ENCODE measurements around the gene DNA2. TPM values are rescaled to one million over a fixed set of nuclear protein-coding genes. Genes with fewer than 3 reads are reported as not detected.

The DNA2 gene
- polyA plus RNA-seq, 1 experiment, result 2.5 TPM

DNA sequence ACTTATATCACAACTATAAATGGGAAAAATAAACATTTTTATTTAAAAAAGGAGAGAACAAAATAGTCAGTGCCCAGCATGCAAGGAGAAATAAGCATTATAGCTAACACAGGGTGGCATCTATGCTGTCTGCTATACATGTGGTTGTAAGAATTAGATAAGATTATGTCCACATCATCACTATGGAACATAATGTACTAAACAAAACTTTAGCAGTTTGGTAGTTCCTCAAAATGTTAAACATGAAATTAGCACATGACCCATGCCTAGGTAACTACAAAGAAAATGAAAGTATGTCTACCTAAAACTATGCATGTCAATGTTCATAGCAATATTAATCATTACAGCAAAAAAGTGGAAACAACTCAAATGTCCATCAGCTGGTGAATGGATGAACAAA is 36.0 kb downstream of the DNA2 start:
- POLR2A ChIA-PET, result no interaction called here
- H3K27ac ChIP-seq (ENCODE audit: low read depth, low read length), result no peak overlapping the region
- DNase-seq (ENCODE audit: low read depth, low spot score), result no peak
- TF ChIP-seq, protein P1, sequence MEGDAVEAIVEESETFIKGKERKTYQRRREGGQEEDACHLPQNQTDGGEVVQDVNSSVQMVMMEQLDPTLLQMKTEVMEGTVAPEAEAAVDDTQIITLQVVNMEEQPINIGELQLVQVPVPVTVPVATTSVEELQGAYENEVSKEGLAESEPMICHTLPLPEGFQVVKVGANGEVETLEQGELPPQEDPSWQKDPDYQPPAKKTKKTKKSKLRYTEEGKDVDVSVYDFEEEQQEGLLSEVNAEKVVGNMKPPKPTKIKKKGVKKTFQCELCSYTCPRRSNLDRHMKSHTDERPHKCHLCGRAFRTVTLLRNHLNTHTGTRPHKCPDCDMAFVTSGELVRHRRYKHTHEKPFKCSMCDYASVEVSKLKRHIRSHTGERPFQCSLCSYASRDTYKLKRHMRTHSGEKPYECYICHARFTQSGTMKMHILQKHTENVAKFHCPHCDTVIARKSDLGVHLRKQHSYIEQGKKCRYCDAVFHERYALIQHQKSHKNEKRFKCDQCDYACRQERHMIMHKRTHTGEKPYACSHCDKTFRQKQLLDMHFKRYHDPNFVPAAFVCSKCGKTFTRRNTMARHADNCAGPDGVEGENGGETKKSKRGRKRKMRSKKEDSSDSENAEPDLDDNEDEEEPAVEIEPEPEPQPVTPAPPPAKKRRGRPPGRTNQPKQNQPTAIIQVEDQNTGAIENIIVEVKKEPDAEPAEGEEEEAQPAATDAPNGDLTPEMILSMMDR (IDR thresholded peaks at IDR 0.05; ENCODE audit: low read depth, low read length), result no peak
- H3K27me3 ChIP-seq (ENCODE audit: control insufficient read depth, insufficient read depth, low read length), result no peaks in the 10 kb centered on the region
- CTCF ChIA-PET, result no interaction called here
- H3K4me3 ChIP-seq (ENCODE audit: low read depth, low read length), result no peak overlapping the region
- H3K9me3 ChIP-seq (ENCODE audit: control insufficient read depth, insufficient read depth, low read length), result no peaks in the 10 kb centered on the region

DNA sequence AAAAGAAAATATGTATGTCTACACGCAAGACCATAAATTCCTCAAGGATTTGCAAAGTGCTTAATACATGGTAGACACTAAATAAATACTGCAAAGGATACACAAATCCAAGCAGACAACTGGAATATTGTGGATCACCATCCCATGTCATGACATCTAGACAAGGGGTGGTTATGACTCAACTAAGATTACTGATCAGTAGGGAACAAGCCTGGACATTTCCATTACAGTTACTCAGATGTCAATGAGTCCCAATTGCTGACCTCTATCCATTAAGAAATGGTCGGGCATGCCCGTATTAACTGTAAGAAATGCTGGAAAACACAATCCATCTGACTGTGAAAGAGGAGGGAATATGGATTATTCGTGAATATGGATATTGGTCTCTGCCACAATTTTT is 37.1 kb downstream of the DNA2 start:
- ChIA-PET POLR2A (no interaction called here), CTCF (interaction anchor here (1.0 kb wide), 1 partner anchor 86 kb away, joined by 3 read pairs; no protein-coding TSS in a partner anchor)
- Histone ChIP-seq H3K27ac (ENCODE audit: low read depth, low read length) (no peak overlapping the region), H3K4me3 (ENCODE audit: low read depth, low read length) (no peak overlapping the region), H3K9me3 (ENCODE audit: control insufficient read depth, insufficient read depth, low read length) (no peaks in the 10 kb centered on the region), H3K27me3 (ENCODE audit: control insufficient read depth, insufficient read depth, low read length) (no peaks in the 10 kb centered on the region)
- TF ChIP-seq, protein P1 (IDR thresholded peaks at IDR 0.05; ENCODE audit: low read depth, low read length), result no peak
- no peak for DNase-seq (ENCODE audit: low read depth, low spot score)

DNA sequence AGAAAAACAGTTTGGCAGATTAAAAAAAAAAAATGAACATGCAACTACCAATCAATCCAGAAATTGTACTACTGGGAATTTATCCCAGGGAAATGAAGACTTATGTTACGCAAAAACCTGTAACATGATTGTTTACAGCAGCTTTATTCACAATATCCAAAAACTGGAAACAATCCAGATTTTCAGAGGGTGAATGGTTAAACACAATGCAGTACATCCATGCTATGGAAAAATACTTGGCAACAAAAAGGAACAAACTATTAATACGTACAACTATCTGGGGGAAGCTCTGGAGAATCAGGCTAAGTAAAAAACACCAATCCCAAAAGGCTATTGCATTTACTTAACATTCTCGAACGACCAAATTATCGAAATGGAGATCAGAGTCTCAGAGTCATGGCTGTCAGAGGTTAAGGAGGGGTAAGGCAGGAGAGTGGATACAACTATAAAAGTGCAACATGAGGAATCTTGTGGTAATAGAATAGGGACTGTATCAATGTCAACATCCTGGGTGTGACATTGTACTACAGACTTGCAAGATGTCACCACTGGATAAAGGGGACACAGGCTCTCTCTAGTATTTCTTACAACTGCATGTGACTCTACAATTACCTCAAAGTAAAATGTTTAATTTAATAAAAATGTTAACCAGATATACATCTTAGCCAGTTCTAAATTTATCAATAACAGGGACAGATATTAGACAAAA is 43.2 kb downstream of the DNA2 start:
- no peak for DNase-seq (ENCODE audit: low read depth, low spot score)
- CTCF ChIA-PET, result interaction anchor here (0.6 to 1.1 kb wide), 2 partner anchors 22 to 384 kb away, joined by 3 read pairs; partner anchors contain the start of gene RUFY2
- POLR2A ChIA-PET, result no interaction called here
- Histone ChIP-seq H3K4me3 (ENCODE audit: low read depth, low read length) (no peak overlapping the region), H3K27ac (ENCODE audit: low read depth, low read length) (no peak overlapping the region), H3K9me3 (ENCODE audit: control insufficient read depth, insufficient read depth, low read length) (no peaks in the 10 kb centered on the region), H3K27me3 (ENCODE audit: control insufficient read depth, insufficient read depth, low read length) (no peaks in the 10 kb centered on the region)
- TF ChIP-seq, protein P1 (IDR thresholded peaks at IDR 0.05; ENCODE audit: low read depth, low read length), result no peak

DNA sequence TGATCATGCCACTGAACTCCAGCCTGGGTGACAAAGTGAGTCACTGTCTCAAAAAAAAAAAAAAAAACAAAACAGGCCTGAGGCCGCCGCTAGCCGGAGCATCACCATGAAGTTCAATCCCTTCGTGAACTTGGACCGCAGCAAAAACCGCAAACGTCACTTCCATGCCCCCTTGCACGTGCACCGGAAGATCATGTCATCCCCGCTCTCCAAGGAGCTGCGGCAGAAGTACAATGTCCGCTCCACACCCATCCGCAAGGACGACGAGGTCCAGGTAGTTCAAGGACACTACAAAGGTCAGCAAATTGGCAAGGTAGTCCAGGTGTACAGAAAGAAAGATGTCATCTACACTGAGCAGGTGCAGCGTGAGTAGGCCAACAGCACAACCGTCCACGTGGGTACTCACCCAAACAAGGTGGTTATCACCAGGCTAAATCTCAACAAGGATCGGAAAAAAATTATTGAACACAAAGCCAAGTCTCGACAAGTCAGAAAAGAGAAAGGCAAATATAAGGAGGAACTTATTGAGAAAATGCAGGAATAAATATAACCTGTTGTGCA is 47.2 kb downstream of the DNA2 start:
- H3K9me3 ChIP-seq (ENCODE audit: control insufficient read depth, insufficient read depth, low read length), result no peaks in the 10 kb centered on the region
- TF ChIP-seq, protein P1 (IDR thresholded peaks at IDR 0.05; ENCODE audit: low read depth, low read length), result no peak
- H3K27me3 ChIP-seq (ENCODE audit: control insufficient read depth, insufficient read depth, low read length), result no peaks in the 10 kb centered on the region
- no peak overlapping the region for H3K27ac ChIP-seq (ENCODE audit: low read depth, low read length)
- no peak for DNase-seq (ENCODE audit: low read depth, low spot score)
- ChIA-PET POLR2A (interaction anchor here (0.8 kb wide), 1 partner anchor 302 kb away, joined by 3 read pairs; no protein-coding TSS in a partner anchor), CTCF (no interaction called here)
- H3K4me3 ChIP-seq (ENCODE audit: low read depth, low read length), result no peak overlapping the region

DNA sequence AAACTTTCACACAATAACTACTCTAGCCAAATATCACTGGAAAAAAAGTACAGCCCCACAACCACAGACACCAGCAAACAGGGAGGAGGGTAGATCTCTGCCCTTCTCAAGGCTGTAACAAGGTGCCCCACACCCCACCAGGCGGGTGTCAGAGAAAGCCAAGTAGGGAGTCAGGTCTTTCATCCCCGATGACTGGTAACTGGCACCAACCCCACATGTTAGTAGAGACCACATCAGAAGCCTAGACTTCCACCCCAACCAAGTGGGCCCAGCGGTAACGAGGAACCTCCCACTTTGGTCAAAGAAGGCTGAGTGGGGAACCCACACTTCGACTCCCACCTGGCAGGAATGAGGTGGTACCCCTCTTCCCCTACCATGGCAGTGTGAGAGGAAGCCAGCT is 48.3 kb downstream of the DNA2 start:
- no peak for DNase-seq (ENCODE audit: low read depth, low spot score)
- no peak overlapping the region for H3K27ac ChIP-seq (ENCODE audit: low read depth, low read length)
- H3K9me3 ChIP-seq (ENCODE audit: control insufficient read depth, insufficient read depth, low read length), result no peaks in the 10 kb centered on the region
- POLR2A ChIA-PET, result no interaction called here
- no peak overlapping the region for H3K4me3 ChIP-seq (ENCODE audit: low read depth, low read length)
- TF ChIP-seq, protein P1 (IDR thresholded peaks at IDR 0.05; ENCODE audit: low read depth, low read length), result no peak
- H3K27me3 ChIP-seq (ENCODE audit: control insufficient read depth, insufficient read depth, low read length), result no peaks in the 10 kb centered on the region
- CTCF ChIA-PET, result no interaction called here
